Measurements from ENCODE around the gene MPV17L2.

MPV17L2 gene

DNA sequence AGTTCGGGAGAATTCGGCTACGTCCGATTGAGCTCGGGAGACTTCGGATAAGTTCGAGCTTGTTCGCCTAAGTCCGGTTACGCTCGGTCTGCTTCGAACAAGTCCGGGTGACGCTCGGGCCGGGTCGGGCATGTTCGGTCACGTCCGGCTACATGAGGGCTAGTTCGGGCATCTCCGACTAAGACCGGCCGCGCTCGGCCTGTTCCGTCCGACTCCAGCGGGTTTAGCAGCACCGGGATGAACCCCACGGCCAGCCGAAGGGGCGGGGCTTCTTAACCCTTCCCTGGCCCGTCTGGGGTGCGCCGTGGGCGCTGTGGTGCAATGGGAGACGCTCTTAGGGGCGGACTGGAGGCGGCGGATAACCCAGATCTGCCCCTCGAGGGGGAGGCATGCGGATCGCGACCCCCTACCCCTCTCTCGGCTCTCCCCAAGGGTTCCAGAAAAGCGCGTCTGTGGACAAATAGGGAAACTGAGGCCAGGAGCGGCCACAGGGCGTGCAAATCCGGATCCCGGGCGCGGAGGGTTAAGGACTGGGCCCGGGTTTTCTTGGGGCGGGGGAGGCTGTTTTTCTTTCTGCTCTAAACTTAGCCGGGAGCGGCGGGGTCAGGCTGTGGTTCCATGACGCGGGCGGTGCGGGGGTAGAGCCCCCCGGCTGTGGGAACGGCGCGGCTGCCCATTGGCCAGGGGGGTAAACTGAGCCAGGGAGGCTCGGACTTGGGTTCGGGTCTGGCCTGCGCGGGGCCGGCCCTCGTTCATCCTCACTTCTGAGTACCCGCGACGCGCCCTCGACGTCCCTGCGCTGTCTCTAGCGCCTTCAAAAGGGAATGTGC is 31.7 kb downstream of the MPV17L2 start:
- no peak for TF ChIP-seq CTCF (IDR thresholded peaks at IDR 0.05)

- TF ChIP-seq CTCF (IDR thresholded peaks at IDR 0.05) = no peak
These were observed 32.3 kb downstream of the MPV17L2 start for GRCh38 chr19:18225355-18225701.

- no peak for TF ChIP-seq CTCF (IDR thresholded peaks at IDR 0.05)
These were observed 32.9 kb downstream of the MPV17L2 start, which contains the start of gene PDE4C for GRCh38 chr19:18225702-18226468. Gene PDE4C (minus strand): TSS chr19:18226438. CDS start chr19:18226415, 23 bp downstream.

DNA sequence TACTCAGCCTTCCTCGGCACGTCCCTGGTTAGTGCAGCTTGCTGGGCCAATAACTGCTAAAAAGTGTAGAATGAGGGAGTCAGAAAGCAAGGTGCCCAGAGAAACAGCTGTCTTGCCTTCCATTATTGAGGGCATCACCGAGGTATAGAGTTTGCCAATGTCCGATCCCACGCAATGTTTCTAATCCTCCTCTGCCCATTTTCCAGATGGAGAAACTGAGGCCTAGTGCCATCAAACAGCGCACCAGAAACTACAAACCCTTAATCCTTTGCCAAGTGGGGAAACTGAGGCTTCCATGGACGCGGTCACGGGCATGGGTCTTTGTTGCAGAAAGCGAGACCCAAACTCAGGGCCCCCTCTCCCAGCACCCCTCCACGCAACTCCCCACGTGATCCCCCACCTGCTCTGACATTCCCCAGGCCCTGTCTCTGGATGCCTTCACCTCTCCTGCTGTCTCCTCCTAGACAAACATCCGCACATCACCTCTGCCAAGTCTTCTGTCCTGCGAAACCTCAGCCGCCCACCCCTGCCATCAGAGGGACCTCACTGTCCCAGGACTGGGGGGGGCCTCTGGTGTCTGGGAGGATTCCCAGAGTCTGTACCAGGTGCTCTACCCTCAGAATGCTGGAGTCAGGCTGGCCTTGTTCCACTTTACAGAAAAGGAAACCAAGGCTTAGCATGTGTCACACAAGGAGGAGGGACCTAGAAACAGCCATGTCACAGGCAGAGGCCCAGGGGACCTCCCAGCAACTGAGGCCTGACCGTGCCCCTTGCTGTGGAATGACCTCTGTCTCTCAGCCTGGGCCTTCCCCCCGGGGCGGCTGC is 34.1 kb downstream of the MPV17L2 start:
- TF ChIP-seq CTCF (IDR thresholded peaks at IDR 0.05) = no peak

GRCh38 chr19:18227781-18228271 is 34.8 kb downstream of the MPV17L2 start:
- TF ChIP-seq CTCF (IDR thresholded peaks at IDR 0.05) = no peak

DNA sequence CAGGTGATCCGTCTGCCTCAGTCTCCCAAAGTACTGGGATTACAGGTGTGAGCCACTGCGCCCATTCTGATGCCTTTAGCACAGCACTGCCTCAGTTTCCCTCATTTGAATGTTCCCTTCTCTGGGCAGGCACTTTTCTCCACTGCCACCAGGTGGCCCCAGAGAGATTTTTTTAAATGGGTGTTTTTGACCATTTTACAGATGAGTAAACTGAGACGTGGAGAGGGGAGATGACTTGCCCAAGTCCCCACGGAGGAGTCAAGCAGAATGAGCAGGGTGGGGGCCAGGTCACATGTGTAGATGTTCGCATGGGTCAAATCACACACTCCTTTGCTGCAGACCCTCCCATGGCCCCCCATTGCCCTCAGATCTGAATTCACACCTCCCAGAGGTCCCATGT is 36.5 kb downstream of the MPV17L2 start:
- peak; percentile 61 for TF ChIP-seq CTCF (IDR thresholded peaks at IDR 0.05)

DNA sequence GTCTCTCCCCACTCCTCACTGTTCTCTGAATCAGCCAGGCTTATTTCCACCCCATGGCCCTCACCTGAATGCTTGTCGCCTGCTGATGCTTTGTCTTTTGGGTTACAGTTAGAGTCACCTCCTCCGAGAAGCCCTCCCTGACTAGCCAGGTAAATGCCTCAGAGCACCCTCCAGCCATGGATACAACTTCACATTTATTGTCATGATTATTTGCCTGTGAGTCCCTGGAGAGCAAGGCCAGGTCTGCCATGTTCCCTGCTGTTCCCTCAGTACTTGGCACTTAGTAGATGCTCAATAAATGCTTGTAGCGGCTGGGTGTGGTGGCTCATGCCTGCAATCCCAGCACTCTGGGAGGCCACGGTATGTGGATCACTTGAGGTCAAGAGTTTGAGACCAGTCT is 36.9 kb downstream of the MPV17L2 start:
- no peak for TF ChIP-seq CTCF (IDR thresholded peaks at IDR 0.05)

Data from LNCAP (cell line).